CD4-positive, alpha-beta T cell (primary cell): ENCODE results near the gene SHISA9. TPM values are rescaled to one million over a fixed set of nuclear protein-coding genes. Genes with fewer than 3 reads are reported as not detected.

ENCODE experiments used
- ATAC-seq: fragments of 200-7000 bp; cut with Tn5 transposase; one replicate; pipeline ENCODE4 v1.10.0; 2022; ENCODE audit warnings: mild to moderate bottlenecking; ENCODE audit not compliant: poor library complexity
- CTCF ChIA-PET: fragments of 350-600 bp; sonication (Branson Sonifier 250); formaldehyde crosslinking; loops from one replicate; lab custom pipeline; 2021; ENCODE audit warnings: antibody characterized with exemption, inconsistent platforms; lab: Charles Lee
- POLR2A ChIA-PET: fragments of 350-600 bp; sonication (Branson Sonifier 250); formaldehyde crosslinking; loops from one replicate; lab custom pipeline; 2021; ENCODE audit warnings: antibody characterized with exemption, inconsistent platforms; lab: Charles Lee
- DNase-seq, 14 experiments: peaks; one replicate each; pipeline ENCODE4 v3.0.0-alpha.2; 2013 to 2020; ENCODE audit warnings: mixed read lengths in 2 of 14
- H3K27ac ChIP-seq, 2 donors: one replicate each; pipeline versions ENCODE4 v1.5.1 to v1.7.0; 2013; ENCODE audit warnings: low read length in 2 of 2, low read depth in 1 of 2, mild to moderate bottlenecking in 1 of 2
- H3K27me3 ChIP-seq, 2 experiments: 1 replicate in 1 of 2; 2 replicates in 1 of 2; pipeline versions ENCODE4 v1.6.1 to v1.7.0; 2013; ENCODE audit warnings: low read length in 2 of 2, control low read depth in 1 of 2, mild to moderate bottlenecking in 1 of 2, moderate library complexity in 1 of 2; ENCODE audit not compliant: insufficient read depth in 2 of 2, control insufficient read depth in 1 of 2
- H3K36me3 ChIP-seq: one replicate; pipeline ENCODE4 v1.6.1; 2013; ENCODE audit warnings: low read length, control low read depth; ENCODE audit not compliant: insufficient read depth
- H3K4me1 ChIP-seq: one replicate; pipeline ENCODE4 v1.6.1; 2013; ENCODE audit warnings: low read length, control low read depth; ENCODE audit not compliant: insufficient read depth
- H3K4me3 ChIP-seq: one replicate; pipeline ENCODE4 v1.5.1; 2013; ENCODE audit warnings: mild to moderate bottlenecking, low read length, moderate library complexity
- H3K9me3 ChIP-seq, 2 experiments: 1 replicate in 1 of 2; 2 replicates in 1 of 2; pipeline versions ENCODE4 v1.6.1 to v1.7.0; 2013; ENCODE audit warnings: low read length in 2 of 2, mild to moderate bottlenecking in 2 of 2, control low read depth in 1 of 2, moderate library complexity in 1 of 2; ENCODE audit not compliant: control insufficient read depth in 1 of 2, insufficient read depth in 1 of 2
- H3K27ac Mint-ChIP-seq: one replicate; pipeline ENCODE4 v1.8.0; 2020; ENCODE audit warnings: mixed read lengths
- H3K27me3 Mint-ChIP-seq: one replicate; pipeline ENCODE4 v1.8.0; 2021; ENCODE audit warnings: mixed read lengths
- H3K36me3 Mint-ChIP-seq: one replicate; pipeline ENCODE4 v1.8.0; 2021; ENCODE audit warnings: low read depth, mixed read lengths
- H3K4me1 Mint-ChIP-seq: one replicate; pipeline ENCODE4 v1.8.0; 2021; ENCODE audit warnings: low read depth, mixed read lengths
- H3K4me3 Mint-ChIP-seq: one replicate; pipeline ENCODE4 v1.8.0; 2020; ENCODE audit warnings: mild to moderate bottlenecking, mixed read lengths
- H3K9me3 Mint-ChIP-seq: one replicate; pipeline ENCODE4 v1.8.0; 2020; ENCODE audit warnings: mixed read lengths
- CTCF ChIP-seq: fragments of 200-600 bp; IDR thresholded peaks from one replicate; pipeline ENCODE4 v1.8.0; 2022; ENCODE audit warnings: antibody characterized with exemption, mild to moderate bottlenecking
- intact Hi-C, 2 experiments: fragments of 100-400 bp; cut with DNase I in 1 of 2; cut with micrococcal nuclease in 1 of 2; formaldehyde crosslinking; loops; one replicate each; pipeline versions ENCODE4 v1.15.1 to v1.9.0; 2023 to 2025; cut with DNase I, micrococcal nuclease
- total RNA-seq, 174 experiments: library from RNA in 2 of 174; stranded (reverse) in 2 of 174; gene quantifications; one replicate each; pipeline ENCODE4 v1.2.3 and lab custom pipeline; 2021 to 2026

Gene SHISA9
- total RNA-seq, 2 experiments from 2014 or later = not detected

DNA sequence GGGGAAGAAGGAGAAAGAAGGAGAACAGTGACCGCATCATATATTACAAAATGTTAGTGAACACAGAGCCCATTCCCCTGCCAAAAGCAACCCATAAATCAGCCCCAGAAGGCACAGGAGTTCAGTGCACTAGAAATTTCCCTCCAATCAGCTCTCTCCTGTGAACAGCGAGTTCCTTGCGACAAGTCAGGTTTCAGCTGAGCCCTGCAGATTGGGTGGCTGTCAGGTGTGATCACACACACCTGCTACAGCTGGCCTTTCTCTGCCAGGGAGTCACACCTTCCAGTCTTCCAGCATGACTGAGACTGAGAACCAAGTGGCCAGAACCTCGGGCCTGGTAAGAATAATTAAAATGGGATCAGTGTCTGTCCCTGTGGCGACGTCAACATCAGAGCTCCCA, 60.2 kb downstream of the SHISA9 start:
- H3K4me3 ChIP-seq = no peak overlapping the region
- peaks cover 0 to 3% of the 10 kb centered on the region in 2 experiments for H3K27me3 ChIP-seq
- no peaks in the 10 kb centered on the region for H3K4me1 ChIP-seq
- no peak overlapping the region for H3K4me3 Mint-ChIP-seq
- H3K36me3 ChIP-seq = no peaks in the 10 kb centered on the region
- no peak for ATAC-seq
- intact Hi-C loops = no loop called here
- H3K27ac Mint-ChIP-seq = no peak overlapping the region
- peaks cover 3 to 9% of the 10 kb centered on the region in 2 experiments for H3K9me3 ChIP-seq
- H3K9me3 Mint-ChIP-seq = peaks cover 3% of the 10 kb centered on the region
- no peaks in the 10 kb centered on the region for H3K36me3 Mint-ChIP-seq
- no peaks in the 10 kb centered on the region for H3K4me1 Mint-ChIP-seq
- CTCF ChIA-PET = no interaction called here
- no peak for TF ChIP-seq CTCF
- no peak overlapping the region for H3K27ac ChIP-seq
- POLR2A ChIA-PET = no interaction called here
- no peak for DNase-seq
- H3K27me3 Mint-ChIP-seq = peaks cover 6% of the 10 kb centered on the region

DNA sequence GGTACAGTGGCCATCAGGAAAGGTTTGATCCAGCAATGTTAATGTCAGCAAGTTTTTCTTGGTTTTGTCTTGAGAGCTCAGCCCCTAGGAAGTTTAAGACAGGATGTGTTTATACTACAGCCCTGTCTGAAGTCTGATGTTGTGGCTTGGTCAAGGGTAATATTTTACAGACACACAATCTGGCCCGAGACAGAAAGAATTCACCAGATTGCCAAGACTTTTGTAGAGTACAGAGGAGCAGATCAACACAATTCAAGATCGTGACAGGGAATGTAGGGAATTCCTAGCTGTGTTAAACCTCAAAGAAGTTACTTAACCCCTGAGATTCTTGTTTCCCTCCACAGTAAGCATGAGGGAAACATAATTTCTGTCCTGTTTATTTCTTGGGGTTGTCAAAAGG, 63.1 kb downstream of the SHISA9 start:
- H3K27me3 Mint-ChIP-seq = peaks cover 9% of the 10 kb centered on the region
- no peaks in the 10 kb centered on the region for H3K36me3 ChIP-seq
- no peak overlapping the region for H3K4me3 Mint-ChIP-seq
- ATAC-seq (no peak), DNase-seq (no peak)
- ChIA-PET CTCF (no interaction called here), POLR2A (no interaction called here)
- H3K27me3 ChIP-seq = peaks cover 0 to 3% of the 10 kb centered on the region in 2 experiments
- no peaks in the 10 kb centered on the region for H3K36me3 Mint-ChIP-seq
- H3K27ac Mint-ChIP-seq = no peak overlapping the region
- no peak for TF ChIP-seq CTCF
- no peak overlapping the region for H3K4me3 ChIP-seq
- H3K4me1 ChIP-seq = no peaks in the 10 kb centered on the region
- no peak overlapping the region for H3K27ac ChIP-seq
- peaks cover 3 to 8% of the 10 kb centered on the region in 2 experiments for H3K9me3 ChIP-seq
- intact Hi-C loops = no loop called here
- H3K4me1 Mint-ChIP-seq = no peaks in the 10 kb centered on the region
- H3K9me3 Mint-ChIP-seq = peaks cover 3% of the 10 kb centered on the region

GRCh38 chr16:12965274-12965804, 63.9 kb downstream of the SHISA9 start:
- Histone ChIP-seq H3K27me3 (peaks cover 0 to 3% of the 10 kb centered on the region in 2 experiments), H3K27ac (no peak overlapping the region), H3K9me3 (peaks cover 3 to 6% of the 10 kb centered on the region in 2 experiments), H3K4me1 (no peaks in the 10 kb centered on the region), H3K4me3 (no peak overlapping the region), H3K36me3 (no peaks in the 10 kb centered on the region)
- Mint-ChIP-seq H3K27me3 (peaks cover 9% of the 10 kb centered on the region), H3K36me3 (no peaks in the 10 kb centered on the region), H3K4me1 (no peaks in the 10 kb centered on the region), H3K4me3 (no peak overlapping the region), H3K9me3 (peaks cover 3% of the 10 kb centered on the region), H3K27ac (no peak overlapping the region)
- no peak for DNase-seq
- no peak for TF ChIP-seq CTCF
- ATAC-seq = no peak
- ChIA-PET CTCF (no interaction called here), POLR2A (no interaction called here)
- intact Hi-C loops = no loop called here
